Hematopoietic multipotent progenitor cell treated with erythropoietin and hydrocortisone succinate and interleukin-3 and kit ligand, for 15 days (in vitro differentiated cells): ENCODE results near the gene PLET1.

Source experiments
- DNase-seq: peaks from one replicate; pipeline ENCODE4 v3.0.0-alpha.2; 2015; ENCODE audit warnings: low spot score

PLET1 gene

DNA sequence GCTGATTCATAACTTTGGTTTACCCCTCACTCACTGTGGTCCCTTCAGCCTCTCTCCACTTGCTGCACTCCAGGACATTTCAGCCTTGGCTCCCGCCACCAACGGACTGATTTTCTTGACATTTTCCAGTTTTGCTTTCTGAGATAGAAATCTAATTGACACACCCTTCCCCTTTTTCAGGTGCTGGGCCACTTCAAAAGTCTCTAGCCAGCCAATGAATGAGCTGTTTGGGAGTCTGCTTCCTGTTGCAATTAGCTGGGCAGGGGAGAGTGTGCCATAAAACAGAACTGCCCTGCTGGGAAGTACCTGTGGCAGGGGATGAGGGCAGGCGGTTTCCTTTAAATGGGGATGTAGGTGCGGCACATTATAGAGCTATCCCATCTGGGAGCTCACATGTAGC is 21.1 kb upstream of the PLET1 start:
- no peak for DNase-seq

DNA sequence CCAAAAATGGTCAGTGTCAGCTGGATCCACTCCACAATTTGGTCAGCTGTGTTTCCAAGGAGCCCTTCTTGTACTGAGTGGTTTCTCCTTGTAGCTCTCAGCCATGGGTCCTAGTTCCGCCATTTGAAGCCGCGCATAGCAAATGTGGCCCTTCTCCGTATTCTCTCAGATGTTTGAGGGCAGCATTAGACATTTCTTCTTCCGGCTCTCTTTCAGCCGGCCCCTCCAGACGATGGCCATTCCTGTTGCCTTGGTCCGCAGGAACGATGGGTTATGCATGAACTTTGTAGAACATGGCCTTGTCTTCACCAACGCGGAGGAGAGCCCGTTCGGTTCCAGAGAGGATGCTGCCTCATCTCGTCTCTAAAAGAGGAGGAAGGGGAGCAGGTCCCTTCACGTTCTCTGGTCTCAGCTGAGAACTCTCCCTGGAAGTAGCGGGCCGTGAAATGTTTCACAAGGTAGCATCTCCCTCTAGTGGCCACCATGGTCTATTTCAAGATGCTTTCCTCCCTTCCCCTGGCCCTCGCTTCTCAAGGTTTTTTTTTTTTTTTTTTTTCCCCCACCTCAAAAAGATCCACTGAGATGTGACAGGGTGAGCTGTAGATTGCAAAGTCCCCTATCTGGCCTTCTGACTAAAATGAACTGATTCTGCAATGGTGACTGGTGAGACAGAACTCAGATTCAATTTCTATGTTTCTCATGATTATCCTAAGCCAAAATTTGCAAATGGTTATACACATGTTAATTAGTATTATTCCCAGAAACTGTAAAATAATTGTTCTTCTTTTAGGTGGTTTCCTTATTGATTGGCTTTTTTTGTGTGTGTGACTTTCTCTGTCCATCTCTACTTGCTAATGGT is 19.8 kb upstream of the PLET1 start:
- DNase-seq: peak; percentile 80

DNA sequence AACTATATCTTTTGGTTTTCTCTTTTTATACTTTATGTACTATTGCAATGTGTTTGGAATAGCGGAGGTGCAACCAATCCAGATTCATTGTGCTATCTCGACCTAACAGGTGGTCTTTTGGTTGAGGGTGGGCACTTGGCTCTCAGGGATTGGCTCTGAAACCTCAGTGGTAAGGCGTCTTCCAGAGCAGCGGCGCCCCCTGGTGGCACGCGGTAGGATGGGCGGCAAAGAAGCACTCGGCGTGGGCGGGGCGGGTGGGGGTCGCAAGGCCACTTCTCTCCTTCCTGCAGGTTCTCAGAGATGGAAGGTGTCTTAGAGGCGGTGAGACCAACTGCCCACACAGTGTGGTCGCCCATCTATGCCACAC is 19.2 kb upstream of the PLET1 start:
- peak; percentile 75 for DNase-seq

DNA sequence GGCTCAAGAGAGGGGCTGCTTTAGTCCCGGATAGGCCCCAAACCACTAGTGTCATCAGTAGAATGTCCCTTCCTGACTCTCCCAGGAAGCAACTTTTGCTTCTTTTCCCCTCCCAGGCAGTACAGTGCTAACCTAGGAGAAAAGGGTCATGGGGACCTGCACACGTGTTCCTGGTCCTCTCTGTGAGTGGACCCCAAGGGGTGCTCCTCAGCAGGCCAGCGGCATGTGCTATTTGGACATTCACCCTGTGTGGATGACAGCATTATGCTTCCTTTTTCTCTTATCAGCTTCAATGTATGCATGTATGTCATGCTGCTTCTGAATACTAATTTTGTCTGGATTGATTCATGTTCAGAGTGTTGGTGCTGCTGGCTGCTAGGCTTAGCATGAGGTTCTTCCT is 18.1 kb upstream of the PLET1 start:
- no peak for DNase-seq

DNA sequence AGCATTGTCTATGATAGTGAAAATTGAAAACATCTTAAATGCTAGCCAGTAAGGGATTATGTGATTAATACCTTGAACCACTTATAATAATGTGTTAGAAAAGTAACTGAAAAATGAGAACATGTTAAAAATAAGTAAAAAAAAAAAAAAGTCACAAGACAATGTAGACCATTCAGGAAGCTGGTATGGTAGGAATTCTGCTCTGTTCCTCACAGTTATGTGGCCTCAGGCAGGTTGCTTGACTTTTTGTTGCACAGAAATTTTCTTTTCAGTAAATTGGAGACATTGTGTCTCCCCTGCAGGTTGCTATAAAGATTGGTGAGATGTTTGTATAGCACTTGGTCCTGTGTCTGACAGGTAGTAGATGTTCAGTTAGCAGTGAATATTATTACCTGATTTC is 17.3 kb upstream of the PLET1 start:
- no peak for DNase-seq

DNA sequence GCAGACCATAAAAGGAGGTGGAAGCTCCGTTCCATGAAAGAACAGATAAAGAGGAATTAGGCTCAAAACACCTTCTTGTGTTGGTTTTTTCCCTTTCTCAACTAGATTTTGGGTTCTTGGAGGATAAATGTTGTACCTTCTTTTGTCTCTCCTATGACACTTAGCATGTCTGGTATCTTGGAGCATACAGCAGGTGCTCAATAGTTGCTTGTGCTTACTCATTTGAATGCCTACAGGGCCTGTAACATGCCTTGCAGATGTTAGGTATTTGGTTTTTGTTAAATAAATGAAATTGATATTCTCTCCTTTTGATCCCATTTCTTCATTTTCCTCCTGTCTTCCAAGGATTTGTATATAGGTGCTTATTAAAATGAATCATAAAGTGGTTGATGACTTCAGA is 16.4 kb upstream of the PLET1 start:
- no peak for DNase-seq

DNA sequence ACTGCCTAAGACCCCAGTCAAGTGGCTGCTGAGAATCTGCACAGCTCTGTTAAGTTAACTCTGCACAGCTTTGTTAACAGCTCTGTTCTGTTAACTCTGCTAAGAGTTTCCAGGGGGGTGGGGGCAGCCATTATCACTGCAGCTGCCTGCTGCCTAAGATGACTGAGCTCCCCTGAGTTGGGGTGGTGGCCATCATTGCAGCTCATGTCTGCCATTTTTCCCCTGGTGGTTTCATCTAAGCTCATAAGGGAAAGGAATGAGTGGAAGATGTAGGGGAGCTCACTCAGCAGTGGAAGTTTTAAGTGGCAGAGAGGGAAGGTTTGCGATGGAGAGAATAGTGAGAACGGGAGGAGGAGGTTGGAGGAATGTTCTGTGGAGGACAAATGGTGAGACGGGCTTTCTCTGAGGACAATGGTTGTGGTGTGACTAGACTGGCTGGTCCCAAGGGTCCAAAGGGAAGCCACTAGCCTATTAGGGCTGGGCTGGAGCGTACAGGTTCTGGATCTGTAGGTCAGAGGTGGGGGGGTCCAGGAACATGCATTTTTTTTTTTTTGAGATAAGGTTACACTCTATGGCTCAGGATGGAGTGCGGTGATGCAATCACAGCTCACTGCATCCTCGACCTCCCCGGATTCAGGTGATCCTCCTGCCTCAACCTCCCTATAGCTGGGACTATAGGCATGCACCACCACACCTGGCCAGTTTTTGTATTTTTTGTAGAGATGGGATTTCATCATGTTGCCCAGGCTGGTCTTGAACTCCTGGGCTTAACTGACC is 13.5 kb upstream of the PLET1 start:
- DNase-seq: no peak

DNA sequence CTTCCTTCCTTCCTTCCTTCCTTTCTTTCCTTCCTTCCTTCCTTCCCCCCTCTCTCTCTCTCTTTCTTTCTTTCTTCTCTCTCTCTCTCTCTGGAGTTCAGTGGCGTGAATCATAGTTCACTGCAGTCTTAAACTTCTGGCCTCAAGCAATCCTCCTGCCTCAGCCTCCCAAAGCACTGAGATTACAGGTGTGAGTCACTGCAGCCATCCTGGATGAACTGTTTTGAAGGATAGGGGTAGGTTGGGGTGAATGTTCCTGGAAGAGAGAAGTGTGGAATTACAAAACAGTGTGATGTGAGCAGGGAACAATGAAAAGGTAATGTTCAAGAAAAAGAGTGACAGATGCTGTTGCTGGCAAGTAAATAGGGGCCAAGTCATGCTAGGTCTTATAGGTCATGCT is 12.4 kb upstream of the PLET1 start:
- no peak for DNase-seq

DNA sequence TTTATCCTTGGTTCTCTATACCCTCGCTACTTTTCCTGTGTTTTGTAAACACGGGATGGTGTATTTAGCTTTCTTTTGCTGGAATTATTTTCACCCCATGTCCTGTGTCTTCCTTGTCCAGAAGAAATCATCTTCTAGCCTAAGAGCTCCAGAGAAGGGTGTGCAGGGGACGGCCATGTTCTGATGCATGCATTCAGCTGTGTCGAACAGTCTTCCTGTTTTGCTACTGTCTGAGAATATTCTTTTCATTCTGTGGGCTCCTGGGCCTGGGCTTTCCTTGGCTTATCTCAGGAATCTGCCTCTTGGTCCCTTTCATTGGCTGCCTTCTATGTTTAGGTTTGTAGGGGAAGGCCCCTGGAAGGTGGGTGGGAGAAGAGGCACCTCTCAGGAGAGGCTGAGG is 10.6 kb upstream of the PLET1 start:
- no peak for DNase-seq

DNA sequence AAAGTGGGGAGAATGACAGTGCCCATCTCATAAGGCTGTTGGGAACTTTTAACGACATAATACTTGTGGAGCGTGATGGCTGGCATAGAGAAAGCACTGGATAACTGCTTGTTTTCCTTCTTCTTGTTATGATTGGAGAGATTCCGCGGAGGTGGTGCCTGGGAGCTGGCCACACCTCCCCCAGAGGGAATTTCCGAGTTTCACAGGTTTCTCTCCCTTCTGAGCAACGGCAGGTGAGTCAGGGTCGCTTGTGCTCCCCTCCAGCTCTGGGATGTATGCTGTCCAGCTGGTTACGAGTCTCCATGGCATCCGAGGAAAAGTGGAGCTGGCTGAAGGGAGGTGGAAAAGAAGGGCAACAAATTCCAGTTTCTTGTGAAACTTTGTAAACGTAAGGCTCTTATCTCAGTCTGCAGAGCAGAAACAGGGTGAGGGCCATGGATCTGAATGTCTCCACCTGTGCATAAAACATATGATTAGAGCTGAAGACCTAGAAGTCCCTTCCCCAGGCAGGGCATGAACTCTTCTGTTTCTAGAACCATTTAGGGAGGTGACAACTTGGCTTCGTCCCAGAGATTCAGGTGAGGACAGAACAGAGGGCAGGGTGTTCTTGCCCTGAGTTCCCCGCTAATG is 10.0 kb upstream of the PLET1 start:
- no peak for DNase-seq

DNA sequence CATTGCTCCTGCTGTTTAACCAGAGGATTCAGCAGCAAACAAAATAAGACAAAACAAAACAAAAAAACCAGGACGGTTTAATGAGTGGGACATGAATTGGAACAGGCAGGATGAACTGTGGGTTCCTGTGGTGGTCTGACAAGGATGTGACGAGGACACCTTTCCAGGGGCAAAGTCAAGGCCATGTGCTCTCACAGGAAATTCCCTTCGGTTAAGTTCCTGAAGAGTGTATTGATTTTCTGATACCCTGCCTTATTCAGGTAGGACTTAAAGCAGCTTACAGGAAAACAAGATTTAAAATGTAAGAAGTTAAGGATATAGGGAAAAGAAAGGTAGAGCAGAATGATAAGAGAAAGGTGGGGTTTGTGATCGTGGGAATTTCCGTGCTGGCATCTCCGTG is 8.5 kb upstream of the PLET1 start:
- DNase-seq: no peak

DNA sequence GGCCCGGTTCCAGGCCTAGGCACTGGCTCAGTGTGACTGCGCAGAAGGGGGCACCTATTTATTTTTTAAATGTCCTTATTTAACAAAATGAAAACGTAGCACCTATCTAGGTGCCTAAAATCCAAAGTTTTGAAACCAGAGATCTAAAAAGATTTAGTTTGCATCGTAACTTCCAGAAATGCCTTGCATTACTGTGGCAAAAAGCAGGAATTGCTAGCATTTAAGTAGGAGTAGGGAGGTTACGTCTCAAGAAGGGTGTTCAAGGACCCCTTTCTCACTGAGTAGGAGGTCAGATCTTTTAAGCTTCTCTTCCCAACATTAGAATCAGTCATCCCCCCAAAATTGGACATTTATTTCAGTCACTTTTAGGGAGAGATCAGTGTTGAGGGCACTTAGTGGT is 7.7 kb upstream of the PLET1 start:
- DNase-seq: no peak

DNA sequence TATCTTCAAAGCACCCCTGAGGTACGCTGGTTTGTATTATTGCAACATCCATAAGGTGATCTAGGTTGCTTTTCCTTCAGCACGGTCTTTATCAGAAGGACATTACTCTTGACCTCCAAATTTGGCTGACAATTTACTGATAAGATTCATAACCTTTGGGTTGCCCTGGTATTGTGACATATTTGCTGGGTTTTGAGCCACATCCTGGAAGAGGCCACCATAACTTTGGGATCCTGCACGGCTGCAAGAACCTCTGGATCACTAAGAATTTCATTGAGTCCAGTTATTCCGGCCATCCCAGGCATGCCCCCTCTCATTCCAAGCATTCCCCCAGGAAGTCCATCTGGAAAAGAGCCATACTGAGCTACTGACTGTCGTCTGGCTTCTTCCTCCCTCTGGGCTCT is 6.5 kb upstream of the PLET1 start:
- no peak for DNase-seq

DNA sequence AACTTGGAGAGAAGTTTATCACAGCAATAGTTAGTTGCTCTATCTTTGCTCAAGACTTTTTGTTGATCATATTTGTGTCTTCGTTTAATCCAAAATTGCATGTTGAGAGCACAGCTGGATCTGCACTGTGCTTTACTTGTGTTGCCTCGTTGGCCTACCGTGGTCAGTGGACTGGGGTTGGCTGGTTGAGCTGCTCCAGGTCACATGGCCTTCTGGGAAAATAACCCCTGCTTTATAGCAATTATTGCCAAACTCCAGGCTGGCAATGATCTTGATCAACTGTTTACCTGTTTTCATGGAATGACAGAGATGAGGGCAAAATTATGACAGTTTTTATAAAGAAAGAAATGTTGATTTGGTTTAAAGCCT is 5.7 kb upstream of the PLET1 start:
- no peak for DNase-seq

DNA sequence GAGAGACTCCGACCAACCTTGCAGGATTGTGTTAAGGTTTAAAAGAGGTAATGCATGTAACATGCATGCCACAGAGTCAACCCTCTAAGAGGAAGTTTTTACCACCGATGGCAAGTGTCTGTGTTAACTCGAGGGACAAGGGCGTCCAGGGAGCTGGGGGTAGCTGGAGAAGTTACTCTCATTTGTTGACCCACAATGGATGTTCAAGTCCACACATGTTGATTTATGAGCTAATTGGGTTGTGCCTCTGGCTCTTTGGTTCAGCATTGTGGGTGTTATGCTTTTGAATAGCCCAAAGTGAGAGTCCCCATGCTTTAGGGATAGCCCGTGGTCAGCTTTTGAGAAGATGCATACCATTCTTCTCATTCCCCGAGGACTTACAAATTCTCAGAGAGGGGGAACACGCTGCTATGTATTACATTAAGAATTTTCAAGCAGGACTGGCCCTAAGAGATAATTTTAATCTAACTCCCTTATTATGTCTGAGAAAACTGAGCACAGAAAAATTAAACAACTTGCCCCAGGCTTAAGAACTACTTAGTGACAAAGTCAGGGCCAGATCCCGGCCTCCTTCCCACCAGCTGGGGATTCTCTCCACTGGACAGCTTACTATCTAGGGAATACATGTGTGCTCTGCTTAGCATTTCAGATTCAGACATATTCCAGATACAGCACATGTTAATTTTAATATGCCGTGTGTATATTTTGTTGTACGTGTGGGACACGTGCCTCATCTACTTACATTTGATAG is 5.2 kb upstream of the PLET1 start:
- no peak for DNase-seq

DNA sequence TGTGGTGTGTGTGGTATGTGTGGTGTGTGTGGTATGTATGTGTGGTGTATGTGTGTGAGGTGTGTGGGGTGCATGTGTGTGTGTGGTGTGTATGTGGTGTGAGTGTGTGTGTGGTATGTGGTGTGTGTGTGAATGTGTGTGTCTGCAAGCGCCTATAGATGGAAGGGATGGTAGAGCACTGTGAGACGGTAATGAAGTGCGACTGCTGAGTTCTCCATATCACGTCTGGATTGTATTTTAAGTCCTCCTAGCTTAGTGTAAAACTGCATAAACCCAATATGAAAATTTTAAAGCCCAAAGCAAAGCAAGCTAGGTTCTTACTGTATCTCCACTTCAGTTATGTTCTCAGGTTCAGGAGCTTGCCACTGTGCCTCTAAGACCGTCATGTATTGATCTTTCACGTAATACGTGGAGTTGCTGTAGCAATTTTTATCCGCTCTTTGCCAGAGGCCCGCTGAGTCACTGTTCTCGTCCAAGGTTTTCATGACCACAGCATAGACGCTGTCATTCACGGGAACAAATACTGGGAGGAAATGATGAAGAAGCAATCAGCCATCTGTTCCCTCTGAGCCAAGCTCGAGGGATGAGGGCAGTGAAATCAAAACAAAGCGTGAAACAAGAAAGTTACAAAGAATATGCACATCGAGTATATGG is 5.5 kb downstream of the PLET1 start:
- DNase-seq: no peak

DNA sequence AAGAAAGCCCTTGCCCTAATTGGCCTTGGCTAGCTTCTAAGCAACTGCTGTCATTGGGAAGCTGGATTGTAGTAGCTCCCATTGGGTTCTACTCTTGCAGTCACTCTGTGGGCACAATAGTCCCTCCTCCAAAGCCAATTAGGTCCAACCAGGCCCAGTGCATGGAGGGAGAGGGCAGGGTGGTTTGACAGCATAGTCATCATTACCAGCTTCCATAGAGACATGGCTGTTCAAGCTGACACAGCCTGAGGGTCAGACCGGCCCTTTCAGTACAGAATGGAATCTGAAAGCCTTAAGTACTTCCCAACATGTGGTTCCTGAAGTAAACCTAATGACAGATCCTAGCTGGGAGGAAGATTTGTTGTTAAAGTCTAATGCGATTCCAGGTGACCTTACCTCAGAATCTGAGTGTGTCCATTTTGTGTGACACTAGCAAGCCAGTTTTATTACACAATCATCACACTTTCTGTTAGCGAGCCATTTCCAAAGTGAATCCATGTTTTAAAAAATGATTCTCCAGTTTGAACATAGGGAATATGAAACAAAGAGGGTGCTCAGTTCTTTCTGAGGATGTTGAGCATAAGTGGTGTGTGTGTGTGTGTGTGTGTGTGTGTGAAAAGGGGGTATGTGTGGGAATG is 6.9 kb downstream of the PLET1 start:
- DNase-seq: no peak

DNA sequence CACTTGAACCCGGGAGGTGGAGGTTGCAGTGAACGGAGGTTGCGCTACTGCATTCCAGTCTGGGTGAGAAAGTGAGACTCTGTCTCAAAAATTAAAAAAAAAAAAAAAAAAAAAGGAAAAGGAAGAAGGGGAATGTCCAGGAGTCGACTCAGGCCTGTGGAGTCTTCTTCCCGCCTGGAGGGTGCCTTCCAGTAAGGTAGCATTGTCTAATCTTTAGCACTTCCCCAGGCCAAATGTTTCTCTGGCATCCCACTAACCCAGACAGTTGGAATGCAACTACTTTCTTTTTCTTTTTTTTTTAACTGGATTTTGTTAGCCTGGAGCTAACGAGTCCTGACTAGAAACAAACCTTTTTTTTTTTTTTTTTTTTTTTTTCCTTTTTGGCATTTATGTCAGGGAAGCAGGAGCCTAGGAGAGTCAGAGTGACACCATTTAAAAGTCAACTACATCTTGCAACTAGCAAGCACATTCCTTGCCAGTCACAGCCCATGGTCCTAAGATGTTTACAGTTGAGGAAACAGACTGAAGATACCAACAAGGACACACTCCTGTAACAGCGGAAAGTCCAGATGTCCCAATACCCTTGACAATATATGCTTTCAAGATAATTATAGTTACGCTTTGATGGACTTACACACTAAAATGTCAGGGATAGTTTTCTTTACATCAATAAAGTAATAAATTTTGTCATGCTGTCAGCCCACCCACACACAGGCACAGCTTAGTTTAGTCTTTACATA is 10.6 kb downstream of the PLET1 start:
- no peak for DNase-seq

DNA sequence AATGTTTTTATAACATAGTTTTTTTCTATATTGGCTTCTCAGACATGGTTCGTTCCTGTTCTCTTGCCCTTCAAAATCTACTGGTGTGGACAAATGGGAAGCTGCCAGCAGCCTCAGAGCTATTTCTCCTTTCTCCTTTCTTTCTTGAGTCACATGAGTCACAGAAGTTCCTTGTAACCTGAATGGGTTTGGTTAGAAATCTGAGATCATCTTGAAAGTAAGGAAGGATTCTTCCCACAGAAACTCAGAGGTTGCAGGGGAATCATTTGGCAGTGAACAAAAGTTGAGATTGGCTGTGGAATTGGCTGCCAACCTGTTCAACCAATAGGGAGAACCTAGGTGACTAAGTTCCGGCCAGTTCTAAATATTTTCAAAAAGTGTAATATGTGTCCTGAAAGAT is 12.5 kb downstream of the PLET1 start:
- DNase-seq: no peak

DNA sequence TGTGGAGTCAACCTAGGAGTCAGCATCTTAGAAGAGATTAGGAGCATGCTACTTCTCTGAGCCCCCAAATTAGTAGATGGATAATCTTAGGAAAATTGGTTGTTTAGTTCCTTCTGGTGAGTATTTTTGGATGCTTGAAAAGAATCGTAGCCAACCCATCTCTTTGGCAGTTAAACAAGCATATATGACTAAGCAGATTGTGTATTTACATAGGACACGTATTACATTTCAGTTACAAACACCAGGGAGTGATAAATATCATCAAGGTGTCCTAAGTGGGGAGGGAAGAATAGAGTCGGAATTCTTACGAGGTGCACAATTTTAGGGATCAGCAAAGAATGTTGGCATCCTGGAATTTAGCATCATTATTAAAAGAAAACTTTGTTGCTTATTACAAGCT is 13.5 kb downstream of the PLET1 start:
- no peak for DNase-seq

DNA sequence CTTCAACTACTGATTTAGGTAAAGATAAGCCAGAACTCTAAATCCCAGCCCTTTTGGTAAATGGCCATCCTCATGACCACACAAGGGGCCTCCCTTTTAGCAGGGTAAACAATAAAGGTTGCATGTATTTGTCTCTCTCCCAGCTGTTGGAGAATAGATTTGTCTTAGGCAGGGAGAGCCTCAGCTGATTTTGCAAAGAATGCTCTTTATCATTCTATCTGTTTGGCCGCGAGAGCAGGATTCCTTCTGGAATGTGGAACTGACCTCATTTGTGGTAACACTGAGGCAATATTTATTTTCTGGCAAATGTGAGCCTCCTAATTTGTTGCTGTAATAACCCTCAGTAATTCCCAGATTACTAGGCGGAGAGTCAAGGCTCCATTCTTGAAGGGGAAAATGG is 19.2 kb downstream of the PLET1 start:
- DNase-seq: no peak
